IPS-11a (cell line): Measurements from ENCODE around the gene FXYD7.
"Not testable (repeated sequence)": the region's sequence is repeated elsewhere in the genome, so short reads cannot be mapped to it uniquely, and the experiment has no call there.

ENCODE experiments used
- H3K4me3 ChIP-seq: one replicate; pipeline ENCODE4 v1.5.1; 2013; ENCODE audit warnings: low read depth, low read length, control low read depth

Gene FXYD7, protein sequence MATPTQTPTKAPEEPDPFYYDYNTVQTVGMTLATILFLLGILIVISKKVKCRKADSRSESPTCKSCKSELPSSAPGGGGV

DNA sequence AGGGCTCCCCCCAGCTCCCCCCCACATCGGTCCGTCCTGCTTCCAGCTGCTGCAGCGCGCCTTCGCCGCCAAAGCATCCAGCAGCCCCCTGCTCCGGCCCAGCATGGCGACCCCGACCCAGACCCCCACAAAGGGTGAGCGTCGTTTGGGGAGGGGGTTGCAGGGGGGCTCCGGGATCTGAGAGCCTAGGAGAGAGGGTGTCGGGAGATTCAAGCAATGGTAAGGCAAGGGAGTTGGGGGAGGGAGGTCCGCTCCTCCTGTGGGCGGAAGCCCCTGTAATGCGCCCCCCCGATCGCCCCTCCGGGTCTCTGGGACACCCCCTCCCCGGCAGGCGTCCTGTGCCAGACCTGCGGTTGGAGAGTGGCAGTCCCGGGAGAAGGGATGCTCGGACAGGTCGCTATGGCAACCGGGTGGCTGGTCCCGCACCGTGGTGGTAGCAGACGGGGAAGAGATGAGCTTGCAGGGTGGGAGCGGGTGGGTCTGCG is at the start of gene FXYD7:
Gene FXYD7, plus strand, starts transcription at position 25 of the 485 bp plus-strand sequence. Its CDS starts 79 bp downstream, at position 104.
- H3K4me3 ChIP-seq = peak within 1 kb of the TSS; percentile 52

- H3K4me3 ChIP-seq = no peak overlapping the region
Observed at GRCh38 chr19:35093430-35093829, 49.6 kb upstream of the FXYD7 start.

DNA sequence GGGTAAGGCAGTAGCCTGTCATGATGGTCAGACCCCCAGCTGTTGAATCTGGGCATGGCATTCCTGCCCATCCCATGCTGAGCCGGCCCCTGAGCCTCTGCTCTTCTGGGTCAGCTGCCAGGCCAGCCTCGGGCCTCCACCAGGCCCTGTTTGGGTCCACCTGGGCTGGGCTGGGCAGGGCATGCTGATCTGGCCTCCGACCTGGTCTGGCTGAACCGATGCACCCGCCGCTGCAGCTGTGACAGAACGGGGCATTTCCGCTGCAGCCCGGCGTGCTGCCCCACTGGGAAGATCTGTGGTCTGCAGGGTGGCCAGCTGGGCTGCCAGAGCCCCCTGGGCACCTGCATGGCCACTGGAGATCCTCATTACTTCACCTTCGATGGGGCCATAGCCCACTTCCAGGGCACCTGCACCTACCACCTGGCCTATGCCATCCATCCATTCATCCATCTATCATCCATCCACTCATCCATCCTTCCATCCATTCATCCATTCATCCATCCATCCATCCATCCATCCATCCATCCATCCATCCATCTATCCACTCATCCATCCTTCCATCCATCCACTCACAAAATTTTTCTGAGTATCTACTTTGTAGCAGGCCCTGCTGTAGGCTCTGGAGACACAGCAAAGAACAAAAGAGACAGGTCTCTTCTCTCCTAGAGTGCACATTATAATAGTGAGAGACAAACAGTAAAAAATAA is 49.0 kb upstream of the FXYD7 start:
- no peak overlapping the region for H3K4me3 ChIP-seq

DNA sequence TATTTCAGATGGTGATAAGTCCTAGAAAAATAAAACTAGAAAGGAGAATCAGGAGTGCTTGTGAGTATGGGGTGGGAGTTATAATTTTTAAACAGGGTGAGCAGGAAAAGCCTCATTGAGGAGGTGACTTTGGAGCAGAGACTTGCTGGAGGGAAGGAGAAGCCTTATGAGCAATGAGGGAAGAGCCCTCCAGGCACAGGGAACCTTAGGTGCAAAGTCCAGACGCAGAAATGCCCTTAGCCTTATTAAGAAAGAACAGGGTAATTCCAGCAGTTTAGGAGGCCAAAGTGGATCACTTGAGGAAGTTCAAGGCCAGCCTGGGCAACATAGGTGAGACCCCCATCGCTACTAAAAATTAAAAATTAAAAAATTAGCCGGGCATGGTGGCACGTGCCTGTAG is 48.4 kb upstream of the FXYD7 start:
- no peak overlapping the region for H3K4me3 ChIP-seq

DNA sequence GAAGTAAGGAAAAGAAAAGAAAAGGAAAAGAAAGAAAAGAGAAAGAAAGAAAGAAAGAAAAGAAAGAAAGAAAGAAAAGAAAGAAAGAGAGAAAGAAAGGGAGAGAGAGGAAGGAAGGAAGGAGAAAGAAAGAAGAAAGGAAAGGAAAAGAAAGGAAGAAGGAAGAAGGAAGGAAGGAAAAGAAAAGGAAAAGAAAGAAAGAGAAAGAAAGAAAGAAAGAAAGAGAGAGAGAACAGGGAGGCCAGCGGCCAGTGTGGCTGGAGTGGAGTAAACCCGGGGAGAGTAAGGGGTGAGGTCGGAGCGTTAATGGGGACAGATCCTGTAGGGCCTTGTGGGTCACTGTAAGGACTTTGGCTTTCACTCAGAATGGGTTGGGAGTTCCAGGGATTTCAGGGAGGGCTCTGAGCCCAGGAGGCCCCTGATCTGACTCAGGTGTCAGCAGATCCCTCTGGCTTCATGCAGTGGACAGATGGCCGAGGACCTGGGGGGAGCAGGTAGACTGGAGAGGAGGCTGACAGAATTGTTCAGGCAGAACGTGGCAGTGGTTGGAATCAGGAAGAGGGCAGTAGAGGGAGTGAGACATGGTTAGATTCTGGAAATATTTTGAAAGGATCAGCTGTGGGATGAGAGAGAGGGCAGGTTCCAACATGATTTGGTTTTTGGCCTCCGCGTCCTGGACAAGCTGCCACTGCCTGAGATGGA is 47.2 kb upstream of the FXYD7 start:
- no peak overlapping the region for H3K4me3 ChIP-seq

DNA sequence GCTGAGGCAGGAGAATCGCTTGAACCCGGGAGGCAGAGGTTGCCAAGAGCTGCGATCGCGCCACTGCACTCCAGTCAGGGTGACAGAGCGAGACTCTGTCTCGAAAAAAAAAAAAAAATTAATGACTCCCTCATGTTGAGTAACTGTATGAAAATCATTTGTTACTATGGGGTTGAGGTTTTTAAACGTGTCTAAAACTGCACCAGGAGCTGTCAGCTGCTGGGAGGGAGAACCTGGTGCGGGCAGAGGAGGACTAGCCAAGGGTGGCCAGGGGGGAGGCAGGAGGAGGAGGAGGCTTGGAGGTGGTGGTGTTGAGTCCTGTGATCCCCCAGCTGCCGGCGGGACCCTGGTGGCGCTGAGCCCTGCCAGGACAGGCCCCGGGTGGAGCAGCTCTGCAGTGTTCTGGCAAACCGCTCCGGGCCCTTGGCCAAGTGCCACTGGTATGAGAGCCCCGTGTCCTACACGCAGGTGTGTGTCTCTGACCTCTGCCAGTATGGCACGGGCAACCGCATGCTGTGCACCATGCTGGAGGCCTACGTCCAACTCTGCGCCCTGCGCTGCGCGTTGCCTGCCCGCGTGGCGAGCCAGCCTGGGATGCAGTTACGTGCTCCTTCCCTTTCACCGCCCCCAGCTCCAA is 44.5 kb upstream of the FXYD7 start:
- H3K4me3 ChIP-seq = no peak overlapping the region

GRCh38 chr19:35099155-35099896 is 43.7 kb upstream of the FXYD7 start:
- H3K4me3 ChIP-seq = no peak overlapping the region

GRCh38 chr19:35099897-35100275 is 43.2 kb upstream of the FXYD7 start:
- no peak overlapping the region for H3K4me3 ChIP-seq

- H3K4me3 ChIP-seq = no peak overlapping the region
Observed at GRCh38 chr19:35100588-35101533, 42.2 kb upstream of the FXYD7 start.

DNA sequence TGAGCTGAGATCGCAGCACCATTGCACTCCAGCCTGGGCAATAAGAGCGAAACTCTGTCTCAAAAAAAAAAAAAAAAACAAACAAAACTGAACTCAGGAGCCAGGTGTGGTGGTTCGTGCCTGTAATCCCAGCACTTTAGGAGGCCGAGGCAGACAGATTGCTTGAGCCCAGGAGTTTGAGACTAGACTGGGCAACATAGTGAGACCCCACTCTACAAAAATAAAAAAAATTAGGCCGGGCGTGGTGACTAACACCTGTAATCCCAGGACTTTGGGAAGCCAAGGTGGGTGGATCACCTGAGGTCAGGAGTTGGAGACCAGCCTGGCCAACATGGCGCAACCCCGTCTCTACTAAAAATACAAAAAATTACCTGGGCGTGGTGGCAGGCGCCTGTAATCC is 41.1 kb upstream of the FXYD7 start:
- H3K4me3 ChIP-seq = not testable (repeated sequence)

DNA sequence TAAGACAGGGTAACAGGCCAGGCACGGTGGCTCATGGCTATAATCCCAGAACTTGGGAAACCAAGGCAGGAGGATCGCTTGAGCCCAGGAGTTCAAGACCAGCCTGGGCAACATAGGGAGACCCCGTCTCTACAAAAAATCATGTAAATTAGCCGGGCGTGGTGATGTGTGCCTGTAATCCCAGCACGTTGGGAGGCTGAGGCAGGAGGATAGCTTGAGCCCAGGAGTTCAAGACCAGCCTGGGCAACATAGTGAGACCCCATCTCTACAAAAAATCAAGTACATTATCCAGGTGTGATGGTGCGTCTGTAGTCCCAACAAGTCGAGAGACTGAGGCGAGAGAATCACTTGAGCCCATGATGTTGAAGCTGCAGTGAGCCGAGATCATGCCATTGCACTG is 39.4 kb upstream of the FXYD7 start:
- H3K4me3 ChIP-seq = not testable (repeated sequence)

DNA sequence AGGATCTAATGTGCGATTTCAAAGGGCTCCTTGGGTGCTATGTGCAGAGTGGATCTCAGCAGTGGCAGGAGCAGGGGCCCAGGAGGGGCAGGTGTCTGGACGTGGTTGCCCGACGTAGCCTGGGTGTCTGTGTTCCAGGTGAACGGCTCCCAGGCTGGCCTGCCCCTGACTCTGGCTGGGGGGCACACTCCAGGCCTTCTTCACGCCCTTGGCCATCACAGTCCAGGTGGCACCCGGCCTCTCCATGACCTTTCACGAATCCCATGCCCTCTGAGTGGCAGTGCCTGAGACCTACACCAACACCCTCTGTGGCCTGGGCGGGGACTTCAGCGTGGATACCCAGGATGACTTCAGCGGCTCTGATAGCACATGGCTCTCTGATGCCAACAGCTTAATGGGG is 38.7 kb upstream of the FXYD7 start:
- H3K4me3 ChIP-seq = no peak overlapping the region

GRCh38 chr19:35105047-35105410 is 38.0 kb upstream of the FXYD7 start:
- H3K4me3 ChIP-seq = no peak overlapping the region

DNA sequence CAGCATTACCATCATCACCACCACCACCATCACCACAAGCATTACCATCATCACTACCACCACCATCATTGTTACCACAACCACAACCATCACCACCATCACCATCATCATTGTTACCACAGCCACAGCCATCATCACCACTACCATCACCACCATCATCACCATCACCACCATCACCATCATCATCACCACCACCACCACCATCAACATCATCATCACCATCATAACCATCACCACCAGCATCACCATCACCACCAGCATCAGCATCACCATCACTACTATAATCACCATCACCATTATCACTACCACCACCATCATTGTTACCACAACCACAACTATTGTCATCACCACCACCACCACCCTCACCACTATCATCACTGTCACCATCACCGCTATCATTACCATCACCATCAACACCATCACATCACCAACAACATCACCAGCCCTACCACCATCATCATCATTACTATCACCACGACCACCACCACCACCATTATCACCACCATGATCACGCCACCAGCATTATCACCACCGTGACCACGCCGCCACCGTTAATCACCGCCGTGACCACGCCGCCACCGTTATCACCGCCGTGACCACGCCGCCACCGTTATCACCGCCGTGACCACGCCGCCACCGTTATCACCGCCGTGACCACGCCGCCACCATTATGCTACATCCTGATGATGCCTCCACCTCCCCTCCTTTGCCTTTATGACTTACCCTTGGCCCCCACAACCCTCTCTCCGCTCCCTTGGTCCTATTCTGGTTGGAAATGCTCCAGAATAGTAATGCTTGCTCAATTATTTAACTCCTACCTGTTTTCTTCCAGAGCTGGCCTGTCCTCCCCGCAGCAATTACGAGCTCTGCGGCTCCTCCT is 37.4 kb upstream of the FXYD7 start:
- no peak overlapping the region for H3K4me3 ChIP-seq

- no peak overlapping the region for H3K4me3 ChIP-seq
Observed at GRCh38 chr19:35106291-35106583, 36.8 kb upstream of the FXYD7 start.

DNA sequence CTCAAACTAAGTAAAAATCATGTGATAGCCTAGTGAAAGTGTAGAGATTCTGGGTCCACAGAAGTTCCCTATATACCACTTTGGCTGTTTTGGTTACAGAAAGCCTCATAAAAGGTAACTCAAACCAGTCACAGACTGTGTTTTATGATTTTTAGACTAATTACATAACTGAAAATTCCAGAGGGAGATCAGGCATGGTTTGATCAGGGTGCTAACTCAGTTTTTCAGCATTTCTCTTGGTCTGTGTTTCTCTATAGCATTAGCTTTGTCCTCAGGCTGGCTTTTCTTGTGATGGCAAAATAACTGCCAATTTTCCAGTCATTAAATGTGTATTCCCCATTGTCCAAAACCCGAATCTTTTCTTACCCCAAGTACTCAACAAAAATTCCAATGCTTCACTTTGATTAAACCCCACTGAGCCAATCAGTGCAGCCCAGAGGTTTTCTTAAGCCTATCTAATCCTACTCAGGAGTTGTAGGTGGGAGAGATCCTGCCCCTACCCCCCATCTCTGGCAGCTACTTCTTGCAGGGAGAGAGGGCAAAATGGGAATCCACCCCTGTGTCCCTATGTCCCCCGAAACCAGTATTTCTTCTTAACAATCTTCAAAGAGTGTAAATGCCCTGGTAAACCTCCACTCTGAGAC is 36.0 kb upstream of the FXYD7 start:
- H3K4me3 ChIP-seq = no peak overlapping the region

- no peak overlapping the region for H3K4me3 ChIP-seq
Observed at GRCh38 chr19:35107545-35107944, 35.5 kb upstream of the FXYD7 start.

GRCh38 chr19:35108730-35109129 is 34.3 kb upstream of the FXYD7 start:
- no peak overlapping the region for H3K4me3 ChIP-seq
